Upper lobe of right lung (tissue), 1 donor: ENCODE measurements around the gene GABRB1. TPM values are rescaled to one million over a fixed set of nuclear protein-coding genes. Genes with fewer than 3 reads are reported as not detected.

Experiments used
- ATAC-seq: fragments of 200-7000 bp; cut with Tn5 transposase; one replicate; pipeline ENCODE4 v1.9.1; 2020; ENCODE audit warnings: mild to moderate bottlenecking, moderate library complexity
- DNase-seq: peaks from one replicate; pipeline ENCODE4 v3.0.0-alpha.2; 2020
- H3K27ac ChIP-seq: fragments of 200-600 bp; one replicate; pipeline ENCODE4 v1.8.0; 2022
- H3K27me3 ChIP-seq: fragments of 200-600 bp; one replicate; pipeline ENCODE4 v1.8.0; 2022; ENCODE audit warnings: mild to moderate bottlenecking
- H3K36me3 ChIP-seq: fragments of 200-600 bp; one replicate; pipeline ENCODE4 v1.8.0; 2022
- H3K4me1 ChIP-seq: fragments of 200-600 bp; one replicate; pipeline ENCODE4 v1.8.0; 2022
- H3K4me3 ChIP-seq: fragments of 200-600 bp; one replicate; pipeline ENCODE4 v1.8.0; 2022; ENCODE audit warnings: mild to moderate bottlenecking
- H3K9me3 ChIP-seq: fragments of 200-600 bp; one replicate; pipeline ENCODE4 v1.8.0; 2022
- intact Hi-C: fragments of 100-400 bp; cut with DNase I; formaldehyde crosslinking; loops from one replicate; pipeline ENCODE4 v1.11.0; 2022
- total RNA-seq: library from RNA; stranded (reverse); fragmentation: NEBNext Ultra II Directional; extraction: Animal tissue kit (Norgen Biotek cat#: 25700); gene quantifications from one replicate; pipeline ENCODE4 v1.2.1, GENCODE V29; 2021
- TF ChIP-seq, protein P1 (sequence below): fragments of 200-600 bp; IDR thresholded peaks from one replicate; pipeline ENCODE4 v1.8.0; 2022; ENCODE audit warnings: antibody characterized with exemption
- donor health status: DM: no; HTN: yes; CAD: no; lungs with severe emphysema.

Gene GABRB1
- total RNA-seq, 1 donor from 2014 or later: not detected

GRCh38 chr4:47419296-47419695, 387.9 kb downstream of the GABRB1 start:
- no peaks in the 10 kb centered on the region for H3K4me1 ChIP-seq
- H3K4me3 ChIP-seq: no peak overlapping the region
- ATAC-seq: no peak
- intact Hi-C loops: no loop called here
- no peak for DNase-seq
- H3K9me3 ChIP-seq: no peaks in the 10 kb centered on the region
- no peaks in the 10 kb centered on the region for H3K36me3 ChIP-seq
- TF ChIP-seq, protein P1, sequence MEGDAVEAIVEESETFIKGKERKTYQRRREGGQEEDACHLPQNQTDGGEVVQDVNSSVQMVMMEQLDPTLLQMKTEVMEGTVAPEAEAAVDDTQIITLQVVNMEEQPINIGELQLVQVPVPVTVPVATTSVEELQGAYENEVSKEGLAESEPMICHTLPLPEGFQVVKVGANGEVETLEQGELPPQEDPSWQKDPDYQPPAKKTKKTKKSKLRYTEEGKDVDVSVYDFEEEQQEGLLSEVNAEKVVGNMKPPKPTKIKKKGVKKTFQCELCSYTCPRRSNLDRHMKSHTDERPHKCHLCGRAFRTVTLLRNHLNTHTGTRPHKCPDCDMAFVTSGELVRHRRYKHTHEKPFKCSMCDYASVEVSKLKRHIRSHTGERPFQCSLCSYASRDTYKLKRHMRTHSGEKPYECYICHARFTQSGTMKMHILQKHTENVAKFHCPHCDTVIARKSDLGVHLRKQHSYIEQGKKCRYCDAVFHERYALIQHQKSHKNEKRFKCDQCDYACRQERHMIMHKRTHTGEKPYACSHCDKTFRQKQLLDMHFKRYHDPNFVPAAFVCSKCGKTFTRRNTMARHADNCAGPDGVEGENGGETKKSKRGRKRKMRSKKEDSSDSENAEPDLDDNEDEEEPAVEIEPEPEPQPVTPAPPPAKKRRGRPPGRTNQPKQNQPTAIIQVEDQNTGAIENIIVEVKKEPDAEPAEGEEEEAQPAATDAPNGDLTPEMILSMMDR: no peak
- no peak overlapping the region for H3K27ac ChIP-seq
- H3K27me3 ChIP-seq: no peaks in the 10 kb centered on the region

GRCh38 chr4:47425628-47426027, 394.3 kb downstream of the GABRB1 start:
- Histone ChIP-seq H3K36me3 (no peaks in the 10 kb centered on the region), H3K9me3 (no peaks in the 10 kb centered on the region), H3K4me3 (no peak overlapping the region), H3K27me3 (no peaks in the 10 kb centered on the region), H3K4me1 (no peaks in the 10 kb centered on the region), H3K27ac (no peak overlapping the region)
- ATAC-seq: no peak
- TF ChIP-seq, protein P1: no peak
- no peak for DNase-seq
- intact Hi-C loops: no loop called here

DNA sequence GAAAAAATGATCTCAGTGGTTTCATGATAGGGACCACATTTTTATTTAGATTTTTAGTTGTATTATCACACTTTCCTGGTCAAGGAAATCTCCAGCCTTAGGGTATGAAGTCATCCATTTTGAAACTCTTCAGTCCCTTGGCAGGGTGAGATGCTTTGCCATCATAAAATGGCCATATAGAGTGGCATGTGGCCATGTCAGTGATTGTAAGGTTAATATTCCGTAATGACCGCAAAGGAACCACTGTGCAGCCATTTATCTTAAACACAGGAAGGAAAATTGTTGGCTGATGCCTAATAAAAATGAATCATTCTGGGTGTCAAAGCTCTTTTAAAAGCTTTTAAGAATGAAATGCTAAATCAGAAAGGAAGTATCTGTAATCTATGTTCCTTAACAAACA, 396.6 kb downstream of the GABRB1 start:
- H3K27me3 ChIP-seq: no peaks in the 10 kb centered on the region
- H3K4me3 ChIP-seq: no peak overlapping the region
- H3K36me3 ChIP-seq: no peaks in the 10 kb centered on the region
- intact Hi-C loops: no loop called here
- H3K27ac ChIP-seq: no peak overlapping the region
- TF ChIP-seq, protein P1: no peak
- no peak for ATAC-seq
- H3K4me1 ChIP-seq: no peaks in the 10 kb centered on the region
- DNase-seq: no peak
- H3K9me3 ChIP-seq: no peaks in the 10 kb centered on the region

- Histone ChIP-seq H3K4me1 (no peaks in the 10 kb centered on the region), H3K27ac (no peak overlapping the region), H3K4me3 (no peak overlapping the region), H3K27me3 (no peaks in the 10 kb centered on the region), H3K9me3 (no peaks in the 10 kb centered on the region), H3K36me3 (no peaks in the 10 kb centered on the region)
- intact Hi-C loops: no loop called here
- no peak for ATAC-seq
- TF ChIP-seq, protein P1: no peak
- DNase-seq: no peak
Observed at GRCh38 chr4:47432749-47433148, 401.4 kb downstream of the GABRB1 start.

GRCh38 chr4:47434931-47435330, 403.6 kb downstream of the GABRB1 start:
- Histone ChIP-seq H3K27ac (no peak overlapping the region), H3K9me3 (no peaks in the 10 kb centered on the region), H3K4me3 (no peak overlapping the region), H3K27me3 (no peaks in the 10 kb centered on the region), H3K36me3 (no peaks in the 10 kb centered on the region), H3K4me1 (no peaks in the 10 kb centered on the region)
- no peak for ATAC-seq
- intact Hi-C loops: no loop called here
- TF ChIP-seq, protein P1: no peak
- no peak for DNase-seq

- TF ChIP-seq, protein P1: no peak
- ATAC-seq: peak; percentile 77
- no peak overlapping the region for H3K4me3 ChIP-seq
- no peaks in the 10 kb centered on the region for H3K9me3 ChIP-seq
- H3K4me1 ChIP-seq: no peaks in the 10 kb centered on the region
- no peak for DNase-seq
- no peak overlapping the region for H3K27ac ChIP-seq
- H3K36me3 ChIP-seq: no peaks in the 10 kb centered on the region
- intact Hi-C loops: no loop called here
- H3K27me3 ChIP-seq: no peaks in the 10 kb centered on the region
Observed at GRCh38 chr4:47442980-47443379, 411.6 kb downstream of the GABRB1 start.
